ENCODE data around the gene SLIT1. TPM values are rescaled to one million over a fixed set of nuclear protein-coding genes. Genes with fewer than 3 reads are reported as not detected.

The SLIT1 gene
- total and polyA plus RNA-seq, 12 donors, result 0.05 to 0.65 (median 0.15) TPM

- no peaks in the 10 kb centered on the region for H3K27me3 ChIP-seq
- no peak overlapping the region for H3K4me3 ChIP-seq
- peak in 5 of 7 donors; percentile 40 to 66 (median 44) for DNase-seq
- no peak overlapping the region for H3K27ac ChIP-seq
- WGBS, 4 donors, result 70 to 76% (median 73%) methylated on average over 10 to 14 of the region's 14 CpGs
- no peaks in the 10 kb centered on the region for H3K9me3 ChIP-seq (replicated peaks in 1 of 3)
- intact Hi-C loops (cut with DNase I), result no loop called here
- H3K36me3 ChIP-seq (replicated peaks in 1 of 2), result no peaks in the 10 kb centered on the region
- H3K4me1 ChIP-seq (replicated peaks in 1 of 2), result no peaks in the 10 kb centered on the region
- no peak for TF ChIP-seq CTCF (IDR thresholded peaks at IDR 0.05)
- TF ChIP-seq POLR2A (IDR thresholded peaks at IDR 0.05), result no peak
Observed at GRCh38 chr10:96998329-96998888, 187.3 kb downstream of the SLIT1 start.

- H3K27ac ChIP-seq, result no peak overlapping the region
- no peaks in the 10 kb centered on the region for H3K9me3 ChIP-seq (replicated peaks in 1 of 3)
- no peaks in the 10 kb centered on the region for H3K4me1 ChIP-seq (replicated peaks in 1 of 2)
- TF ChIP-seq CTCF (IDR thresholded peaks at IDR 0.05) (no peak), POLR2A (IDR thresholded peaks at IDR 0.05) (no peak)
- no peak overlapping the region for H3K4me3 ChIP-seq
- no peaks in the 10 kb centered on the region for H3K27me3 ChIP-seq
- intact Hi-C loops (cut with DNase I), result no loop called here
- no peak for DNase-seq
- 77 to 85% (median 81%) methylated on average over 5 to 6 of the region's 6 CpGs for WGBS, 4 donors
- no peaks in the 10 kb centered on the region for H3K36me3 ChIP-seq (replicated peaks in 1 of 2)
Observed at GRCh38 chr10:96996275-96996965, 189.3 kb downstream of the SLIT1 start.

- 59 to 73% (median 65%) methylated on average over 4 of the region's 4 CpGs for WGBS, 4 donors
- H3K4me3 ChIP-seq, result no peak overlapping the region
- no peaks in the 10 kb centered on the region for H3K36me3 ChIP-seq (replicated peaks in 1 of 2)
- TF ChIP-seq POLR2A (IDR thresholded peaks at IDR 0.05), result no peak
- TF ChIP-seq CTCF (IDR thresholded peaks at IDR 0.05), result no peak
- DNase-seq, result peak in 1 of 7 donors; percentile 10
- intact Hi-C loops (cut with DNase I), result no loop called here
- H3K4me1 ChIP-seq (replicated peaks in 1 of 2), result no peaks in the 10 kb centered on the region
- H3K9me3 ChIP-seq (replicated peaks in 1 of 3), result no peaks in the 10 kb centered on the region
- H3K27me3 ChIP-seq, result no peaks in the 10 kb centered on the region
- H3K27ac ChIP-seq, result no peak overlapping the region
Observed at GRCh38 chr10:96995851-96996250, 189.9 kb downstream of the SLIT1 start.

GRCh38 chr10:96992721-96993120, 193.0 kb downstream of the SLIT1 start:
- no peak for TF ChIP-seq POLR2A (IDR thresholded peaks at IDR 0.05)
- no peak for TF ChIP-seq CTCF (IDR thresholded peaks at IDR 0.05)
- 80 to 94% (median 85%) methylated on average over 1 of the region's 1 CpG for whole genome bisulfite sequencing, 4 donors
- Histone ChIP-seq H3K9me3 (replicated peaks in 1 of 3) (no peaks in the 10 kb centered on the region), H3K27ac (no peak overlapping the region), H3K36me3 (replicated peaks in 1 of 2) (no peaks in the 10 kb centered on the region), H3K4me1 (replicated peaks in 1 of 2) (no peaks in the 10 kb centered on the region), H3K4me3 (no peak overlapping the region), H3K27me3 (no peaks in the 10 kb centered on the region)
- intact Hi-C loops (cut with DNase I), result no loop called here
- DNase-seq, result no peak

All from adrenal gland (tissue), 12 donors.